RKO (cell line): ENCODE measurements around the gene CTXND1.
"Not testable (repeated sequence)": the region's sequence is repeated elsewhere in the genome, so short reads cannot be mapped to it uniquely, and the experiment has no call there.

Experiments
- DNase-seq: peaks from one replicate; pipeline ENCODE4 v3.0.0-alpha.2; 2016; ENCODE audit warnings: low spot score

Gene CTXND1

DNA sequence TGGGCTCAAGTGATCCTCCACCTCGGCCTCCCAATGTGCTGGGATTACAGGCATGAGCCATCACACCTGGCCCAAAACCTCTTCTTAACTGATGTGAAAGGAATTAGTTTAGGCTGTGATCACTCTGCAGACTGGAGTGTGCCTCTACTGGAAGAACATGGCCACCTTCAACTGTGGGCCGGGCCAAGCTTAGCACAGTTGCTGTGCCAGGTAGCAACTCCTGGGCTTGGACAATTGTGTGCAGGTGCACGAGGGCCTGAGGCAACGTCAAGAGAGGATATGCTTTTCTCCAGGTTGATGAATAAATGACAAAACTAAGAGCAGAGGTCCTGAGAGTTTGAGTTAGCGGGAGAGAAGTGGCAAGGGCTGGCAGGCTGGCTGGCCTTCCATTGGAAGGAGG lies 92.7 kb downstream of the CTXND1 start:
- DNase-seq = no peak

- no peak for DNase-seq
These were observed 94.8 kb downstream of the CTXND1 start for GRCh38 chr15:80157215-80157614.

DNA sequence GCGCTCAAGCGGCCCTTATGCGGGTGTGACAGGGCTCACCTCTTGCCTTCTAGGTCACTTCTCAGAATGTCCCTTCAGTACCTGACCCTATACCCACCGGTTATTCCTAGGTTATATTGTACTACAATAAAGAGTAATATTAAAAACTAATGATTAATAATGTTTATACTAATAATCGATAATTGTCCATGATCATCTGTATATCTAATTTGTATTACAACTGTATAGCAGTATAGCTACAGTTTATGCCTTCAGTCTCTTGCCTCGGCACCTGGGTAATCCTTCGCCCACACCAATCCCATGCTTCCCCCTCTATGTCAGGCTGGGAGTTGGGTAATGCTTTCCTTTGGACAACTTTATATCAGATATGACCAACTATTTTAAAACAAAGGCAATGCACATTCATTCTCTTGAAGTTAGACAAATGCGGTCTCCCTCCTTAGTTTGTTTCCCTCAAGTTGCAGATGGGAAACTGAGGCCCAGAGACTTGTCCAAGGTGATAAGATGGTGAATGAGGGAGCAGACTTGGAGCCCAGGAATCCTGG lies 95.8 kb downstream of the CTXND1 start:
- no peak for DNase-seq

GRCh38 chr15:80155378-80156175 lies 96.4 kb downstream of the CTXND1 start:
- not testable (repeated sequence) for DNase-seq

- DNase-seq = no peak
These were observed 97.0 kb downstream of the CTXND1 start for GRCh38 chr15:80155001-80155377.

DNA sequence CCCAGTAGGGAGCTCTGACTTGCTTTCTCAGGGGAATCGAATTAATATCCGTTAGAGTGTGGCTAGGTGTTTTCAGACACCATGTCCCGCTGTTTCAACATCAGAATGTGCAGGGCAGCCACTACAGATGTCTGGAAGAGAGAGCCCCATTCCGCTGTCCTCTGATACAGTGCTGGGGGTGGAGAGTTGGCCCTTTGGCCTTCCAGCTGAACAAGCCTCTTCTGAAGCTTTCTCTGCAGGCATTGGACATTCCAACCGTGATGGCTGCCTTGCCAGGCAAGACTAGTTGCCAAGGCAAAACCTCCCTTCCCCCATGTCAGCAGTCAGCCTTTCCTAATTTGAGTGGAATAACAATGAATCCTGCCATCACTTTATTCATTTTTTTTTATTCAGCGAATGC lies 97.7 kb downstream of the CTXND1 start:
- DNase-seq = no peak

- DNase-seq = peak; percentile 18
These were observed 98.1 kb downstream of the CTXND1 start for GRCh38 chr15:80153900-80154299.

DNA sequence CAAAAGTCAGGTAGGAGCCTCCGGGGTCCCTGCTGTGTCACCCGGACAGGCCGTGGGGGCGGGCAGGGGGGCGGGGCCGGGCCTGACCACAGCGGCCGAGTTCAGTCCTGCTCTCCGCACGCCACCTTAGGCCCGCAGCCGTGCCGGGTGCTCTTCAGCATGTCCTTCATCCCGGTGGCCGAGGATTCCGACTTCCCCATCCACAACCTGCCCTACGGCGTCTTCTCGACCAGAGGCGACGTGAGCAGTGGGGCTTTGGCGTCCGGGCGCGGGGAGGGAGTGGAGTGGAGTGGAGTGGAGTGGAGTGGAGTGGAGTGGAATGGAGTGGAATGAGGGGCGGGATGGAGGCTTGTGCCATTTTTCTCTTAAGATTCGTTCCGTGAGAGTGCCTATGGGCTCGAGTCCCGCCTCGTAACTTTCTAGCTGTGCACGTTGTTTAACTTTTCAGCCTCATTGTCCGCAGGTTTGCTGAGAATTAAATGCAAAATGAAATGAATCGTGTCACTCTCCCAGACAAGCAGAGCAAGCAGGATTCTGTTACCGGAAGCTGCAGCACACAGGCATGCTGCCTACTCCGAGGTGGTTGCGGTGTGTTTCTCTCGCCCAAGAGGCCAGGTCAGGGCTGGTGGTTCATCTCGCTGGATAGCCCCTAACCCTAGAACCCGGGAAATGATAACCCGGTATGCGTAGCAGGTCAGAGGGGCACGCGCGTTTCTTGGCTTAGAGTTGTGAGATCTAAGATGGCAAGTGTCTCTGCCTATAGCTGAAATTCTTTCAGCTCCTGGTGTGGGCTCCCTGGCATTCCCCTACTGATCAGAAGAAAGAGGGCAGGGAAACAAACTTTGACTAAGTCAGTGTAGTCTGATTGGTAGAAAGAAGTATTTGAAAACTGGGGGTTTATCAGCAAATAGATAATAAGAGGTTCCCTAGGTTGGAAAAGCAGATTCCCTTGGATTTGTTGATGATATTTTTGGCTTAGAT lies 98.8 kb downstream of the CTXND1 start, which contains the start of gene FAH:
TSS of gene FAH (plus strand) at position 104 of the 981 bp plus-strand sequence. CDS start at position 160, 56 bp downstream.
- peak; percentile 72 for DNase-seq

DNA sequence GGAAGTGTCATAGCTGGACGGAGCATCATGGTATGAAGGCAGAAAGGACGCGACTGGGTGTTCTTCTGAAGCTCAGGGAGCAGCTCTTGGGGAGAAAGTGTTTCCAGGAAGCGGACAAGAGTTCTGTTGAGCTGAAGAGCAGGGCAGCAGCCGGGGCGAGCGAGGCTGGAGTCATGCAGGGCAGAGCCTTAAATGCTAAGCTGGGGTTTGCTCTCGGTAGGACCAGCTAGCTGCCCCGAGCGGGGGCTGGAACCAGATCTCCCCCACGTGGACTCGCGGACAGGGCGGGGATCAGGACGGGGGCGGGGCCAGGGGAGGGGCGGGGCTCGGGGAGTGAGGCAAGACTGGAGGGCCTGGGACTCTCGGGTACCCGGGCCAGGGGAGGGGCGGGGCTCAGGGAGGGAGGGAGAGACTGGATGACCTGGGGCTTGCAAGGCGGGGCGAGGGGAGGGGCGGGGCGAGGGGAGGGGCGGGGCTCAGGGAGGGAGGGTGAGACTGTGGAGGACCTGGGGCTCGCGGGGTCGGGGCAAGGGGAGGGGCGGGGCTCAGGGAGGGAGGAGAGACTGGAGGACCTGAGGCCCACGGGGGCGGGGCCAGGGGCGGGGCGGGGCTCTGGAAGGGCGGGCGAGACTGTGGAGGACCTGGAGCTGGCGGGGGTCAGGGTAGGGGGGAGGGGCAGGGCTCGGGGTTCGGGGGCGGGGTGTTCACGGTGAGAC lies 99.7 kb downstream of the CTXND1 start:
- DNase-seq = peak; percentile 86

DNA sequence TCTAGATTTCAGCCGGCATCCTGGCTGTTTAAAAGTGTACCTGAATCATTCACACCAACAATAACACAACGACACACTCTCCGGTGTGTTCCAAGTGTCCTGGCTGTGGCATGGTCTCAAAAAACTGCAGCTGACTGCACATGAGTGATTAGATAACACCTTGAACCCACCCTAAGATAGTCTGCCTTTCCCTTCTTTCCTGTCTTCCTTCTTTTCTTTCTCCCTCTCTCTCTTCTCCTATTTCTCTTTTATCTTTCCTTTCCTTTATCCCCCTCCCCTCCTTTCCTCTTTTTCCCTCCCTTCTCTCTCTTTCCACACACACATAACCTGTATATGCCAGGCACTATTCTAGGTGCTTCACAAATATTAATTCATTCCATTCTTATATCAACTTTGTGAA lies 100.4 kb downstream of the CTXND1 start:
- no peak for DNase-seq

DNA sequence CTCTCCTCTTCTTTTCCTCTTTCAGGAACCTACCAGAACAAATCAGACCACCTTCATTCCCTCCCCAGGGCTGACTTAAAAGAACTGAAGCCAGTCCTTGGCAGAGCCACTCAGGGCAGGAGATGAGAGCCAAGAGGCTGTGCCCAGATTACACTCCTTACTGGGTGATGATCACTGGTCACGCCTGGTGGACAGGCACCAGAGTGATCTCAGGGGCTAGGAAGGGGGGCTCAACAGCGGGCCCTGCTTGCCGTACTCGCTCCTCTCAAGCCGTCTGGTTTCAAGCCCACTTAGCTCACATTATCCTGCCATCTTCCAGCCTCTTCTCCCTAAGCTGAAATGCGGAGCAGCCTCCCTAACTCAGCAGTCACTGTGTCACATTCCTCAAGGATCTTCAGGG lies 100.9 kb downstream of the CTXND1 start:
- no peak for DNase-seq
